HepG2 (cell line): ENCODE measurements around the gene ZNF511. TPM values are rescaled to one million over a fixed set of nuclear protein-coding genes. Genes with fewer than 3 reads are reported as not detected.

Experiments
- ATAC-seq: fragments of 200-7000 bp; cut with Tn5 transposase; 3 replicates; pipeline ENCODE4 v1.9.1; 2020; ENCODE audit warnings: mild to moderate bottlenecking, moderate library complexity
- BruUV-seq: library from RNA; stranded (reverse); fragments of 400-500 nt; replicated peaks from 2 replicates; lab custom pipeline; 2021; lab: Mats Ljungman, UMichigan
- CTCF ChIA-PET: fragments of 300-600 bp; formaldehyde crosslinking; extraction: SDS; loops from one replicate; lab custom pipeline; 2021; ENCODE audit warnings: low total read pairs, inconsistent platforms, low intra/inter-chr PET ratio; lab: Yijun Ruan, JAX
- POLR2A ChIA-PET: fragments of 350-600 bp; sonication (Branson Sonifier 250); formaldehyde crosslinking; loops from one replicate; lab custom pipeline; 2020; ENCODE audit warnings: antibody characterized with exemption, inconsistent platforms; lab: Yijun Ruan, JAX
- DNase-seq: peaks from one replicate; pipeline ENCODE4 v3.0.0-alpha.2; 2015; ENCODE audit warnings: low spot score
- FAIRE-seq: peaks from 3 replicates; lab custom pipeline; 2011; peaks lifted over from hg19 to GRCh38; lab: Jason Lieb, UNC
- H2AFZ ChIP-seq: one replicate; pipeline ENCODE4 v1.6.1; 2011; ENCODE audit warnings: low read length, inconsistent platforms
- H3K27ac ChIP-seq: fragments of 300-600 bp; 3 replicates; pipeline ENCODE4 v1.8.0; 2011; ENCODE audit warnings: mixed run types, mild to moderate bottlenecking, mixed read lengths, low read length, inconsistent platforms; ENCODE audit not compliant: insufficient read depth; ENCODE audit errors: extremely low read length
- H3K27me3 ChIP-seq, 2 experiments: fragments of 200-600 bp in 1 of 2; 2 replicates in 1 of 2; 3 replicates in 1 of 2; pipeline versions ENCODE4 v1.6.0 to v1.8.0; 2011; ENCODE audit warnings: low read length in 2 of 2, mild to moderate bottlenecking in 2 of 2, moderate library complexity in 2 of 2, inconsistent platforms in 1 of 2; ENCODE audit not compliant: insufficient read depth in 2 of 2, control insufficient read depth in 1 of 2
- H3K36me3 ChIP-seq, 2 experiments: fragments of 200-600 bp in 1 of 2; replicated peaks in 1 of 2; 2 replicates in 1 of 2; 3 replicates in 1 of 2; pipeline versions ENCODE4 v1.5.1 to v1.8.0; 2011; ENCODE audit warnings: low read length in 2 of 2, inconsistent platforms in 1 of 2; ENCODE audit not compliant: insufficient read depth in 2 of 2, control insufficient read depth in 1 of 2
- H3K4me1 ChIP-seq: 2 replicates; pipeline ENCODE4 v1.5.1; 2012; ENCODE audit warnings: low read length, inconsistent platforms; ENCODE audit not compliant: insufficient read depth
- H3K4me2 ChIP-seq: 2 replicates; pipeline ENCODE4 v1.6.0; 2011; ENCODE audit warnings: low read depth, low read length, inconsistent platforms
- H3K4me3 ChIP-seq, 3 experiments: fragments of 200-600 bp in 1 of 3; sonication (generic), shearing (Covaris generic) in 1 of 3; replicated peaks in 1 of 3; 2 replicates each; pipeline ENCODE4 v1.5.1; 2011 to 2016; ENCODE audit warnings: low read length in 3 of 3, inconsistent platforms in 2 of 3, low read depth in 2 of 3, mild to moderate bottlenecking in 2 of 3, control low read depth in 1 of 3, mixed read lengths in 1 of 3; ENCODE audit not compliant: insufficient read depth in 1 of 3
- H3K79me2 ChIP-seq: one replicate; pipeline ENCODE4 v1.6.1; 2011; ENCODE audit warnings: low read length, inconsistent platforms; ENCODE audit not compliant: insufficient read depth
- H3K9ac ChIP-seq: 2 replicates; pipeline ENCODE4 v1.6.0; 2011; ENCODE audit warnings: mild to moderate bottlenecking, low read depth, low read length, inconsistent platforms; ENCODE audit not compliant: insufficient read depth
- H3K9me3 ChIP-seq: 2 replicates; pipeline ENCODE4 v1.5.1; 2012; ENCODE audit warnings: mild to moderate bottlenecking, low read length
- H4K20me1 ChIP-seq: 2 replicates; pipeline ENCODE4 v1.6.0; 2011; ENCODE audit warnings: inconsistent platforms, mild to moderate bottlenecking, low read length, moderate library complexity; ENCODE audit not compliant: insufficient read depth
- AGO1 ChIP-seq: fragments of 200-400 bp; formaldehyde crosslinking; IDR thresholded peaks from 2 replicates; pipeline ENCODE4 v1.6.1; 2017; ENCODE audit warnings: mild to moderate bottlenecking, low read depth, low read length, moderate library complexity; ENCODE audit not compliant: poor library complexity, severe bottlenecking
- AGO2 ChIP-seq: fragments of 200-400 bp; formaldehyde crosslinking; optimal IDR thresholded peaks from 2 replicates; pipeline ENCODE3; 2017; ENCODE audit warnings: mild to moderate bottlenecking, low read depth, low read length, moderate library complexity
- HINFP ChIP-seq: sonication (generic); formaldehyde crosslinking; IDR thresholded peaks from 2 replicates; pipeline ENCODE4 v1.4.0; 2020; ENCODE audit warnings: low read depth, mild to moderate bottlenecking, missing genetic modification reagents
- HNRNPLL ChIP-seq: fragments of 200-400 bp; formaldehyde crosslinking; IDR thresholded peaks from 2 replicates; pipeline ENCODE4 v1.6.1; 2017; ENCODE audit warnings: mild to moderate bottlenecking, low read depth, low read length; ENCODE audit not compliant: poor library complexity, severe bottlenecking
- MEIS1 ChIP-seq: sonication (generic); formaldehyde crosslinking; IDR thresholded peaks from 2 replicates; pipeline ENCODE4 v1.9.0; 2021; ENCODE audit warnings: mild to moderate bottlenecking, missing genetic modification reagents, moderate library complexity, borderline replicate concordance
- PTBP1 ChIP-seq: fragments of 200-400 bp; formaldehyde crosslinking; IDR thresholded peaks from 2 replicates; pipeline ENCODE4 v1.6.1; 2018; ENCODE audit warnings: low read length, low read depth; ENCODE audit not compliant: poor library complexity, severe bottlenecking
- RAD21 ChIP-seq: fragments of 450-650 bp; formaldehyde crosslinking; IDR thresholded peaks from 2 replicates; pipeline ENCODE4 v1.5.0; 2020; ENCODE audit warnings: mild to moderate bottlenecking
- SNAPC5 ChIP-seq: sonication (generic); formaldehyde crosslinking; IDR thresholded peaks from 2 replicates; pipeline ENCODE4 v1.8.1; 2023; ENCODE audit warnings: mild to moderate bottlenecking, missing genetic modification reagents, borderline replicate concordance
- SP140L ChIP-seq: sonication (generic); formaldehyde crosslinking; IDR thresholded peaks from 2 replicates; pipeline ENCODE4 v1.4.0; 2020; ENCODE audit warnings: missing genetic modification reagents, borderline replicate concordance
- YEATS2 ChIP-seq: sonication (generic); formaldehyde crosslinking; IDR thresholded peaks from 2 replicates; pipeline ENCODE4 v1.4.0; 2020; ENCODE audit warnings: missing genetic modification reagents, borderline replicate concordance
- ZBTB25 ChIP-seq: IDR thresholded peaks from 2 replicates; pipeline ENCODE4 v1.6.1; 2018; ENCODE audit warnings: missing genetic modification reagents
- ZFP90 ChIP-seq: sonication (generic); formaldehyde crosslinking; IDR thresholded peaks from 2 replicates; pipeline ENCODE4 v1.8.0; 2022; ENCODE audit warnings: missing genetic modification reagents, mild to moderate bottlenecking, inconsistent platforms, borderline replicate concordance
- ZNF224 ChIP-seq: sonication (generic); formaldehyde crosslinking; IDR thresholded peaks from 2 replicates; pipeline ENCODE4 v1.5.0; 2020; ENCODE audit warnings: mild to moderate bottlenecking, missing genetic modification reagents
- ZNF292 ChIP-seq: sonication (generic); formaldehyde crosslinking; IDR thresholded peaks from 2 replicates; pipeline ENCODE4 v1.8.1; 2022; ENCODE audit warnings: mild to moderate bottlenecking, low read depth, missing genetic modification reagents, borderline replicate concordance
- ZNF564 ChIP-seq: sonication (generic); formaldehyde crosslinking; IDR thresholded peaks from 2 replicates; pipeline ENCODE4 v1.8.1; 2023; ENCODE audit warnings: mild to moderate bottlenecking, missing genetic modification reagents
- ZNF569 ChIP-seq: sonication (generic); formaldehyde crosslinking; IDR thresholded peaks from 2 replicates; pipeline ENCODE4 v1.5.0; 2020; ENCODE audit warnings: mild to moderate bottlenecking, missing genetic modification reagents, moderate library complexity, borderline replicate concordance
- ZSCAN9 ChIP-seq: IDR thresholded peaks from 2 replicates; pipeline ENCODE4 v1.6.1; 2016; ENCODE audit warnings: borderline replicate concordance
- WGBS: methylation state at CpG from one replicate; pipeline ENCODE4 v1.1.6; 2017; ENCODE audit warnings: low lambda C conversion rate; 5-methylcytosine and 5-hydroxymethylcytosine counted together
- in situ Hi-C: cut with HindIII; loops from 2 replicates; pipeline ENCODE4 v1.10.0; 2017; ENCODE audit warnings: low pct_unique_long_range_greater_than_20kb; ENCODE audit not compliant: extremely low pct_ligation_motif_present
- intact Hi-C: fragments of 100-400 bp; cut with micrococcal nuclease; formaldehyde crosslinking; loops from one replicate; pipeline ENCODE4 v1.10.0; 2022; ENCODE audit not compliant: unreplicated experiment
- polyA plus RNA-seq, 8 experiments: library from polyadenylated mRNA; depleted of rRNA in 3 of 8; stranded (reverse) in 7 of 8; unstranded in 1 of 8; fragments of >200 nt; fragmentation: Illumina TruSeq in 4 of 8; extraction: Trizol in 4 of 8; gene quantifications; 2 replicates each; pipeline versions ENCODE4 v1.2.1 to v1.2.3, GENCODE V29; 2011 to 2016; ENCODE audit warnings: low read depth in 4 of 8, missing spikeins in 1 of 8, mixed read lengths in 1 of 8; ENCODE audit not compliant: insufficient read depth in 1 of 8
- total RNA-seq, 5 experiments: library from RNA; depleted of rRNA; stranded (reverse); fragments of >200 nt; fragmentation: Illumina TruSeq; extraction: Trizol; gene quantifications; 2 replicates each; pipeline ENCODE4 v1.2.3, GENCODE V29; 2016; ENCODE audit warnings: low read depth in 1 of 5

Gene ZNF511
- total and polyA plus RNA-seq, 2 of the 13 experiments (the other 11 are each of a cell fraction or from before 2014, with no cell fraction given): 35.6 to 66.4 TPM

- intact Hi-C loops: no loop called here
- H3K4me2 ChIP-seq: no peak overlapping the region
These were observed 46.0 kb downstream of the ZNF511 start for GRCh38 chr10:133354672-133355240.

GRCh38 chr10:133355266-133355665 lies 46.6 kb downstream of the ZNF511 start:
- no peak for ATAC-seq
- Histone ChIP-seq H3K4me2 (no peak overlapping the region), H3K79me2 (peaks cover 12% of the 10 kb centered on the region), H3K4me3 (no peak overlapping the region), H3K4me1 (peaks cover 39% of the 10 kb centered on the region), H3K9ac (no peak overlapping the region), H3K36me3 (peaks cover 5 to 14% of the 10 kb centered on the region in 2 experiments; a peak in 3 of 5 replicates), H4K20me1 (peaks cover 13% of the 10 kb centered on the region; the same call in 1 of the 2 replicates), H3K27me3 (no peaks in the 10 kb centered on the region), H2AFZ (no peak overlapping the region), H3K9me3 (no peaks in the 10 kb centered on the region), H3K27ac (no peak overlapping the region)
- in situ Hi-C loops: no loop called here
- BruUV-seq: no TSS peak
- intact Hi-C loops: no loop called here
- no peak for DNase-seq
- FAIRE-seq: no peak
- WGBS: 100% methylated on average over 1 of the region's 6 CpGs
- ChIA-PET CTCF (no interaction called here), POLR2A (interaction anchor here (1.5 to 5.1 kb wide), 2 partner anchors 8 to 18 kb away, joined by 3 to 124 read pairs; partner anchors contain the start of genes ECHS1 and PRAP1)
- no peak for TF ChIP-seq ZNF292 (CRISPR knock-in tag)
- no peak for TF ChIP-seq HNRNPLL
- no peak for TF ChIP-seq ZNF564 (CRISPR knock-in tag)
- TF ChIP-seq SNAPC5 (CRISPR knock-in tag): no peak
- no peak for TF ChIP-seq HINFP
- TF ChIP-seq SP140L (CRISPR knock-in tag): no peak
- no peak for TF ChIP-seq ZFP90 (CRISPR knock-in tag)
- TF ChIP-seq MEIS1: no peak
- no peak for TF ChIP-seq ZNF224 (CRISPR knock-in tag)
- TF ChIP-seq ZSCAN9 (CRISPR knock-in tag): no peak
- no peak for TF ChIP-seq ZBTB25 (CRISPR knock-in tag)
- no peak for TF ChIP-seq PTBP1

More at GRCh38 chr10:133354672-133355240, 46.0 kb downstream of the ZNF511 start:
- DNase-seq: no peak
- H3K4me1 ChIP-seq: peaks cover 39% of the 10 kb centered on the region
- H3K4me3 ChIP-seq: no peak overlapping the region
- no peak overlapping the region for H3K27ac ChIP-seq
- in situ Hi-C loops: no loop called here
- WGBS: 100% methylated on average over 4 of the region's 14 CpGs
- peaks cover 5 to 14% of the 10 kb centered on the region in 2 experiments; a peak in 3 of 5 replicates for H3K36me3 ChIP-seq
- BruUV-seq: TSS peak; percentile 19
- H3K9me3 ChIP-seq: no peaks in the 10 kb centered on the region
- no peak overlapping the region for H3K9ac ChIP-seq
- POLR2A ChIA-PET: interaction anchor here (1.5 to 5.1 kb wide), 2 partner anchors 7 to 19 kb away, joined by 3 to 124 read pairs; partner anchors contain the start of genes ECHS1 and PRAP1
- TF ChIP-seq AGO1 (peak; percentile 13), AGO2 (peak; percentile 45), ZNF569 (no peak), YEATS2 (CRISPR knock-in tag) (no peak), RAD21 (CRISPR knock-in tag) (peak; percentile 9; the same call in 1 of the 2 replicates)
- FAIRE-seq: no peak
- CTCF ChIA-PET: no interaction called here
- H3K79me2 ChIP-seq: peaks cover 12% of the 10 kb centered on the region
- no peak overlapping the region for H2AFZ ChIP-seq
- ATAC-seq: no peak
- H3K27me3 ChIP-seq: no peaks in the 10 kb centered on the region
- H4K20me1 ChIP-seq: peaks cover 13% of the 10 kb centered on the region; the same call in 1 of the 2 replicates
